Upper lobe of left lung (tissue), 6 donors: ENCODE measurements around the gene SLC25A23. TPM values are rescaled to one million over a fixed set of nuclear protein-coding genes. Genes with fewer than 3 reads are reported as not detected.
"Not testable (repeated sequence)": the region's sequence is repeated elsewhere in the genome, so short reads cannot be mapped to it uniquely, and the experiment has no call there.

ENCODE experiments used
- ATAC-seq, 2 donors: fragments of 200-7000 bp; cut with Tn5 transposase; one replicate each; pipeline ENCODE4 v1.9.1; 2022; ENCODE audit warnings: mild to moderate bottlenecking in 2 of 2, moderate library complexity in 2 of 2; ENCODE audit not compliant: low FRiP score in 2 of 2
- DNase-seq, 2 donors: peaks; one replicate each; pipeline ENCODE4 v3.0.0-alpha.2; 2019 to 2020
- H3K27ac ChIP-seq, 4 donors: fragments of 200-600 bp; sonication (generic); one replicate each; pipeline ENCODE4 v1.5.1; 2016 to 2019
- H3K27me3 ChIP-seq, 4 donors: fragments of 200-600 bp; sonication (generic); one replicate each; pipeline ENCODE4 v1.5.1; 2017 to 2019
- H3K36me3 ChIP-seq, 4 donors: fragments of 200-600 bp; sonication (generic); one replicate each; pipeline ENCODE4 v1.5.1; 2016 to 2019
- H3K4me1 ChIP-seq, 4 donors: fragments of 200-600 bp; sonication (generic); one replicate each; pipeline ENCODE4 v1.5.1; 2018 to 2019
- H3K4me3 ChIP-seq, 4 donors: fragments of 200-600 bp; sonication (generic); one replicate each; pipeline ENCODE4 v1.5.1; 2017 to 2019; ENCODE audit warnings: mild to moderate bottlenecking in 2 of 4, moderate library complexity in 1 of 4
- H3K9me3 ChIP-seq, 4 donors: fragments of 200-600 bp; sonication (generic); one replicate each; pipeline ENCODE4 v1.5.1; 2018 to 2019
- EP300 ChIP-seq, 4 donors: sonication (generic); formaldehyde crosslinking; IDR thresholded peaks; one replicate each; pipeline ENCODE4 v1.5.1; 2017; ENCODE audit warnings: antibody characterized with exemption in 4 of 4, control low read depth in 2 of 4
- POLR2A ChIP-seq, 4 donors: fragments of 450-650 bp; IDR thresholded peaks; one replicate each; pipeline ENCODE4 v1.5.1; 2016 to 2017; ENCODE audit warnings: antibody characterized with exemption in 4 of 4, mild to moderate bottlenecking in 2 of 4
- POLR2AphosphoS5 ChIP-seq, 2 donors: sonication (generic); formaldehyde crosslinking; IDR thresholded peaks; one replicate each; pipeline ENCODE4 v1.5.1; 2017; ENCODE audit warnings: antibody characterized with exemption in 2 of 2
- WGBS, 2 donors: methylation state at CpG; one replicate each; pipeline ENCODE4 v1.1.5; 2017 to 2018; 5-methylcytosine and 5-hydroxymethylcytosine counted together
- total RNA-seq, 6 donors: library from RNA; depleted of rRNA in 4 of 6; stranded (reverse); fragments of >200 nt in 4 of 6; gene quantifications; one replicate each; pipeline versions ENCODE4 v1.1.0 to v1.2.1, GENCODE V29; 2016 to 2021
- TF ChIP-seq, protein P1 (sequence below), 6 experiments: fragments of 450-650 bp in 4 of 6; fragments of 200-600 bp in 2 of 6; sonication (generic) in 2 of 6; IDR thresholded peaks; one replicate each; pipeline ENCODE4 v1.5.1; 2016 to 2019; ENCODE audit warnings: antibody characterized with exemption in 6 of 6
- donor health status: DM: no; HTN: no; CAD: no; lungs with moderate emphysema.
- donor health status: DM: no; HTN: yes; CAD: no; lungs with severe emphysema.

SLC25A23 gene
- total RNA-seq = 100 to 1,000 TPM in 1 of 6 donors, 10 to 100 TPM in 5; 29.3 to 133 (median 64.5) TPM

DNA sequence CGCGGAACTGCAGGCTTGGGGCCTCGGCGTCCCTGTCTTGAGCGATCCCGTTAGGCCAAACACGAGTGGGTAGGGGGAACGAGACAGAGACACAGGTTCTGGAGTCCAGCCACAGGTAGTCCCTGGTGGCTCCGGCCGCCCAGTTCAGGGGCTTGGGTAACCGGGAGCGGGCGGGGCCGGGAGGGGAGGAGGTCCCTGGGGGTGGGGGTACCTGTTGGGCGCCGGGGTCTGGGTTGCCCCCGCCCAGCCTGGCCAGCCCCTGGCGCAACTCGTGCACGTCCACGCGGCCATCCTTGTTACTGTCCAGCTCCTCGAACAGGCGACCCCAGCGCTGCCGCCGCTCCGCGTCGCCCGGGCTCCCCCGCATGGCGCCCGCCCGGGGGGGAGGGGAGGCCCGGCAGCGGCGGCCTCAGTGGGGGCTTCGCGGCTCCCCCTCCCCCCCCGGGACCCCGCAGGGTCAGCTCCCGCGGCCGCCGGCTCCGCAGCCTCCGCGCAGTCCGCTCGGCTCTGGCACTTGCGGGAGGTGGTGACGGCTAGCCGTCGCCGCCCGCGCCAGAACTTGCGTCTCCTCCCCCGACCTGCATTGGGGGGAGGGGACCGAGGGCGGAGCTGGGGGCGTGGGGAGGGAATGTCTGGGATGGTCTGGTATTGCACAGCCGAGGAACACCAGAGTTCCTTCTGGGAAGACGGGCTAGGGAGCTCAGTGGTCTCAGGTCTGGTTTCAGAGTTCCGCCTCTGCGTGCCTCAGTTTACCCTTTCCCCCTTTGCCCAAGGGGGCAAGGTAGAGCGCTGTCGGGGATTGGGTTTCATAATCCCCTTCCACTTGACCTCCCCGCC is at the start of gene SLC25A23:
Gene SLC25A23, minus strand, starts transcription at position 531 of the 837 bp plus-strand sequence. Its CDS starts 164 bp downstream, at position 367.
- H3K27me3 ChIP-seq = peaks cover 0 to 14% (median 4%) of the 10 kb centered on the region in 4 donors
- H3K36me3 ChIP-seq = peaks cover 0 to 14% (median 2%) of the 10 kb centered on the region in 4 donors
- peaks cover 0 to under 1% (median 0%) of the 10 kb centered on the region in 4 donors for H3K9me3 ChIP-seq
- WGBS, 2 donors = 0 to 4% methylated on average over 11 to 25 of the region's 70 CpGs
- peaks cover 5 to 23% (median 12%) of the 10 kb centered on the region in 4 donors for H3K4me1 ChIP-seq
- peak; percentile 67 to 93 for DNase-seq
- peak within 1 kb of the TSS; percentile 77 to 91 (median 84) for H3K27ac ChIP-seq
- peak; percentile 79 to 80 for ATAC-seq
- H3K4me3 ChIP-seq = peak within 1 kb of the TSS; percentile 80 to 90 (median 84)
- TF ChIP-seq EP300 (IDR thresholded peaks at IDR 0.05) (no peak), POLR2A (IDR thresholded peaks at IDR 0.05) (peak in 1 of 4 donors; percentile 28), POLR2AphosphoS5 (IDR thresholded peaks at IDR 0.05) (peak in 1 of 2 donors; percentile 4)
- TF ChIP-seq, protein P1, sequence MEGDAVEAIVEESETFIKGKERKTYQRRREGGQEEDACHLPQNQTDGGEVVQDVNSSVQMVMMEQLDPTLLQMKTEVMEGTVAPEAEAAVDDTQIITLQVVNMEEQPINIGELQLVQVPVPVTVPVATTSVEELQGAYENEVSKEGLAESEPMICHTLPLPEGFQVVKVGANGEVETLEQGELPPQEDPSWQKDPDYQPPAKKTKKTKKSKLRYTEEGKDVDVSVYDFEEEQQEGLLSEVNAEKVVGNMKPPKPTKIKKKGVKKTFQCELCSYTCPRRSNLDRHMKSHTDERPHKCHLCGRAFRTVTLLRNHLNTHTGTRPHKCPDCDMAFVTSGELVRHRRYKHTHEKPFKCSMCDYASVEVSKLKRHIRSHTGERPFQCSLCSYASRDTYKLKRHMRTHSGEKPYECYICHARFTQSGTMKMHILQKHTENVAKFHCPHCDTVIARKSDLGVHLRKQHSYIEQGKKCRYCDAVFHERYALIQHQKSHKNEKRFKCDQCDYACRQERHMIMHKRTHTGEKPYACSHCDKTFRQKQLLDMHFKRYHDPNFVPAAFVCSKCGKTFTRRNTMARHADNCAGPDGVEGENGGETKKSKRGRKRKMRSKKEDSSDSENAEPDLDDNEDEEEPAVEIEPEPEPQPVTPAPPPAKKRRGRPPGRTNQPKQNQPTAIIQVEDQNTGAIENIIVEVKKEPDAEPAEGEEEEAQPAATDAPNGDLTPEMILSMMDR (IDR thresholded peaks at IDR 0.05) = no peak

DNA sequence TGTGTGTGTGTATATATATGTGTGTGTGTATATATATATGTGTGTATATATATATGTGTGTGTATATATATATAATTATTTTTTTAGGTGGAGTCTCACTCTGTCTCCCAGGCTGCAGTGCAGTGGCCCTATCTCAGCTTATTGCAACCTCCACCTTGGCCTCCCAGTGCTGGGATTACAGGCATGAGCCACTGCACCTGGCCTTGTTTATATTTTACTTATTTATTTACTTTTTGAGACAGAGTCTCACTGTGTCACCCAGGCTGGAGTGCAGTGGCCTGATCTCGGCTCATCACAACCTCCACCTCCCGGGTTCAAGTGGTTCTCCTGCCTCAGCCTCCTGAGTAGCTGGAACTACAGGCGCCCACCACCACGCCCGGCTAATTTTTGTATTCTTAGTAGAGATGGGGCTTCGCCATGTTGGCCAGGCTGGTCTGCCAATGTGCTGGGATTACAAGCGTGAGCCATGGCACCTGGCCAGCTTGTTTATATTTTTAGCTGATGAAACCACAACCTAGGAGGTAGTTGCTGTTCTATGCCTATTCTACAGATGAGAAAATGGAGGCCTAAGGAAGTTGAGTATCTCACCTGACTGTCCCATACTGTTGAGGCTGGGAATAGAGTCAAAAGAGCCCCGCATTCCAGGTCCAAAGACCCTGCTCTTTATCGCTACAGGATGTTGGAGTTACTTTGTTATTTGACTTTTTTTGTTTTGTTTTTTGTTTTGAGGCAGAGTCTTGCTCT is 48.6 kb upstream of the SLC25A23 start:
- H3K4me3 ChIP-seq, ATAC-seq, H3K36me3 ChIP-seq, DNase-seq, H3K9me3 ChIP-seq, H3K27me3 ChIP-seq, H3K27ac ChIP-seq: not testable (repeated sequence)
- H3K4me1 ChIP-seq = peaks cover 5 to 11% (median 6%) of the 10 kb centered on the region in 4 donors
- WGBS, 2 donors = 91 to 94% methylated on average over 9 of the region's 9 CpGs

DNA sequence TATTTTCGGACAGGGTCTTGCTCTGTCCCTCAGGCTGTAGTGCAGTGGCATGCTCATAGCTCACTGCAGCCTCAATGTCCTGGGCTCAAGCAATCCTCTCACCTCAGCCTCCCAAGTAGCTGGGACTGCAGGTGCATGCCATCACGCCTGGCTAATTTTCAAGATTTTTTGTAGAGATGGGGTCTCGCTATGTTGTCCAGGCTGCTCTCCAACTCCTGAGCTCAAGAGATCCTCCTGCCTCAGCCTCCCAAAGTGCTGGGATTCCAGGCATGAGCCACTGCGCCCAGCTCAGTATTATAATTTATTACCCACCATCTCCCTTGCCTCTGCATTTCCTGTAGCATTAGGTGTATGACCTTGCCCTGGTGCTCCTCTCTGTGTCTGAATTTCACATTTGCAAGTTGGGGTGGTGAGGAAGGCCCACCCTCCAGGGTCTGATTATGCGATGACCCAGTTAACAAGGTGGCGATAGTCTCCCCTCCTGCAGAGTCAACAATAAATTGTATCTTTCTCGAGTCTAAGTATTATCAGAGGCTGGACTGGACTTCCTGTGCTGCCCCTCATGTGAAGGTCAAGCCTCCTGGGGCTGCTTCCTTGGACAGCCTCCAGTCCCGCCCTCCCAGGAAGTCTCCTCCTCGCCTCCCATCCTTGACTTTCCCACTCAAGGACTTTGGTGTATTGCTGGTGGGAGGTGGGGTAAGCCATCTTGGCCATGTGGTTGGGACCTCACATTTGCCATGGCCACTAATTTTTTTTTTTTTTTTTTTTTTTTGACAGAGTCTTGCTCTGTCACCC is 44.0 kb upstream of the SLC25A23 start:
- 73 to 84% methylated on average over 8 to 9 of the region's 9 CpGs for WGBS, 2 donors
- DNase-seq (no peak), ATAC-seq (no peak)
- Histone ChIP-seq H3K4me3 (no peak overlapping the region), H3K36me3 (no peaks in the 10 kb centered on the region), H3K27me3 (peaks cover 0 to 19% (median 9%) of the 10 kb centered on the region in 4 donors), H3K27ac (no peak overlapping the region), H3K9me3 (no peaks in the 10 kb centered on the region), H3K4me1 (peaks cover 11 to 15% (median 11%) of the 10 kb centered on the region in 4 donors)
- no peak for TF ChIP-seq POLR2AphosphoS5 (IDR thresholded peaks at IDR 0.05)
- no peak for TF ChIP-seq POLR2A (IDR thresholded peaks at IDR 0.05)
- TF ChIP-seq EP300 (IDR thresholded peaks at IDR 0.05) = no peak
- TF ChIP-seq, protein P1 (IDR thresholded peaks at IDR 0.05) = no peak

DNA sequence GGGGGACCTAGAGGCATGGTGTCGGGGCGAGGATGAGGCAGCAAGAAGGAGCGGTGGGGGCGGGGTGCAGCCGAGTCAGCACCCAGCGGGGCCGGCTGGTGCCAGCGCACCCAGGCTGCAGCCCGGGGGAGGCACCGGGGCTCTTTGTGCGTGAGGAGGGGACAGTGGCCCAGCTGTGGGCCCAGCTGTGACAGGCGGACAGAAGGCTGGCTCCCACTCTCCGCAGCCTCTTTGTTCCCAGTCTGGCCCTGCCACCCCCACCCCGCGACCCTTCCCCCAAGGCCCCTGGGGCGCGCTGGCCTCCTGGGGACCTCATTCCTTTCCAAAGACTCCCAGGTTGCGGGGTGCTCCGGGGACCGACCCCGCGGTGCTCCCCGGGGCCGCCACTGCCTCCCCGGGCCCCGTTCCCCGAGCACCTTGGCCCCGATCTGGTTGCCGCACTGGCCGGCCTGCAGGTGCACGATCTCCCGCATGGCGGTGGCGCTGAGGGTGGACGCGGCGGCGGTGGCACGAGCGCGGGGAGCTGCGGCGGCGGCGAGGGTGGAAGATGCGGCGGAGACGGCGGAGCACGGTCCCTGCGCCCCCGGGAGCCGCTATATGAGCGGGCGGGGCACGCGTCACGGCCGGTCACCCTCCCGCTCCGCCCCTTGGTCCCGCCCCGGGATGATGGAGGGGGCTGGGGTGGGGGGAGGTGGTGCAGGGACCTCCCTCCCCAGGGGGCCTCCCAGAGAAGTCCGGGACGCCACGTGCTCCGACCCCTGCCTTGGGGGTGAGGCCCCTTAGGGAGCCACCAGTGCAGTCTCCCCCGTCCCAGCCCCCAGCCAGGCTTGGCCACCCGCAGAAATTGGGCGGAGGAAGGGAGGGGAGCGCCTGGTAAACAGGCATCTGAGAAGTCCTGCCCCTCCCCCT is 42.4 kb upstream of the SLC25A23 start, which contains the start of gene TUBB4A:
Gene TUBB4A, minus strand, starts transcription at position 570 of the 909 bp plus-strand sequence. Its CDS starts 97 bp downstream, at position 473.
- Histone ChIP-seq H3K4me1 (peaks cover 11 to 15% (median 11%) of the 10 kb centered on the region in 4 donors), H3K36me3 (no peaks in the 10 kb centered on the region), H3K9me3 (no peaks in the 10 kb centered on the region), H3K4me3 (peak within 1 kb of the TSS; percentile 5 to 44 (median 40)), H3K27ac (peak within 1 kb of the TSS in 1 of 4 donors; percentile 5), H3K27me3 (peaks cover 0 to 19% (median 9%) of the 10 kb centered on the region in 4 donors)
- ATAC-seq = peak in 1 of 2 donors; percentile 46
- TF ChIP-seq POLR2A (IDR thresholded peaks at IDR 0.05) (no peak), POLR2AphosphoS5 (IDR thresholded peaks at IDR 0.05) (no peak)
- TF ChIP-seq, protein P1 (IDR thresholded peaks at IDR 0.05) = peak in 1 of 6 experiments; percentile 33
- peak in 1 of 2 donors; percentile 86 for DNase-seq
- 2 to 19% methylated on average over 2 to 26 of the region's 71 CpGs for WGBS, 2 donors
